ENCODE measurements around the gene SLC38A5.
A peak's percentile ranks its signal among the peaks of the same experiment; 100 is the strongest.
"Not testable (repeated sequence)": the region's sequence is repeated elsewhere in the genome, so short reads cannot be mapped to it uniquely, and the experiment has no call there.

SLC38A5 gene

GRCh38 chrX:48470833-48471118 is 716 bp upstream of the SLC38A5 start:
- no peak for DNase-seq (ENCODE audit: extremely low read depth in 1 of 2, low read depth in 1 of 2)

DNA sequence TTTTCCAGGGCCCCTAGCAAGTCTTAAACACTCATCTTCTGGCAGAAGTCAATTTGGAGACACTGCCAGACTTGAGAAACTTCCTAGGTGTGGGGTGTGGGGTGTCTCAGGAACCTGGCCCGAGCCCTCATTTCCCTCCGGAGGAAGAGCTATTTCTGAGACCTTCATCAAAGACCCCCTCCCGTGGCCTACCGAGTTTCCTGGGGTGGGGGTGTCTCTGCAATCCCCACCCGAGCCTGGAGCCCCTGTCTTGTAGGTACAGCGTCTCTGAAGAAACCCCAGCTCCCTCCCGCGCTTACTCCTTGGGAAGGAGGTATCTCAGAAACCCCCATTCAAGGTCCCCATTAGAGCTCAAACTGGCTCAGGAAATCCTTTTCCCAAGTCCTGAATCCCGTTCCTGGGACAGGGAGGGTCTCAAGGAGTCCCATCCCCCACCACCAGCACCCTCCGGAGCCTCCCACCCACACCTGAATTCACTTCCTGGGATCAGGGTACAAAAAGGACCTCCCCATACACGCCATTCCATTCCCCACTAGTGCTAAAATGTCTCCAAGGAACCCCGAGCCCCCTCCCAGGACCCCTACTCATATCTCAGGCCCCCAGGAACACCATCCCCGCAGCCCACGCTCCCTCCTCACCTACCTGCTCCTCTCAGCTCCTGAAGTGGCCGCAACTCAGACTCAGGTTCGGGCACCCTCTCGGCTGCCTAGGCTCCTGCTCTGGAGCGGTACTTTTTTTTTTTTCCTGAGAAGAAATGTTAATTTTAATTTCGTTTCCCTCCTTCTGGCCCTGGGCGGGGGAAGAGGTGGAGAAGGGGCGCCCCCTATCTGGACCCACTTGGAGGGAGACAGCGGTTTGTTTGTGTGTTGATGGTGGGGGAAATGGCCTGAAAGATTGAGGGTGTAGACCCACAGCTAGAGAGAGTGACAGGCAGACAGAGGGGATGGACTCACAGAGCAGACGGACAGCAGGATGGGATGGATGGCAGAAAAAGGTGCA is 1.1 kb downstream of the SLC38A5 start:
- peak; percentile 18 to 32 for DNase-seq (ENCODE audit: extremely low read depth in 1 of 2, low read depth in 1 of 2)

DNA sequence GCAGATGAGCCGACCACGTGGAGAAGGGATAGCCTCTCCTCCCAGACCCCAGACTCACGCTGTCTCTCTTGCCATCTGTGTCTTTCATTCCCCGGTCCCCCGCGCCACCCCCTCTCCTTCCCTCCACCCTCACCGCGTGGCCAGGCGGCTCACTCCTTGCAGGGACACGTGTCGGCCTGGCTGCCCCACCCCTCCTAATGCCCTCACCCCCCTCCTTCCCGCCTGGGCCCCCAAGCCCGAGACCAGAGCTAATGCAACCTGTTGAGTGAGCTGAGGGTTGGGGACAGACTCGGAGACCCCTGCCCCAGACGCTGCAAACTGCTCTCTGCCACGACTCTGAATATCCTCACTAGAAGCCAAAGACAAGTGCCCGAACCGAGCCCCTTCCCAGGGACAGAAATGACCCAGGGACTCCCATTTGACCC is 1.8 kb downstream of the SLC38A5 start:
- peak in 1 of 2 donors; percentile 29 for DNase-seq (ENCODE audit: extremely low read depth in 1 of 2, low read depth in 1 of 2)

GRCh38 chrX:48467281-48467761 is 2.7 kb downstream of the SLC38A5 start:
- DNase-seq (ENCODE audit: extremely low read depth in 1 of 2, low read depth in 1 of 2) = no peak

GRCh38 chrX:48466696-48467095 is 3.4 kb downstream of the SLC38A5 start:
- DNase-seq (ENCODE audit: extremely low read depth in 1 of 2, low read depth in 1 of 2) = no peak

DNA sequence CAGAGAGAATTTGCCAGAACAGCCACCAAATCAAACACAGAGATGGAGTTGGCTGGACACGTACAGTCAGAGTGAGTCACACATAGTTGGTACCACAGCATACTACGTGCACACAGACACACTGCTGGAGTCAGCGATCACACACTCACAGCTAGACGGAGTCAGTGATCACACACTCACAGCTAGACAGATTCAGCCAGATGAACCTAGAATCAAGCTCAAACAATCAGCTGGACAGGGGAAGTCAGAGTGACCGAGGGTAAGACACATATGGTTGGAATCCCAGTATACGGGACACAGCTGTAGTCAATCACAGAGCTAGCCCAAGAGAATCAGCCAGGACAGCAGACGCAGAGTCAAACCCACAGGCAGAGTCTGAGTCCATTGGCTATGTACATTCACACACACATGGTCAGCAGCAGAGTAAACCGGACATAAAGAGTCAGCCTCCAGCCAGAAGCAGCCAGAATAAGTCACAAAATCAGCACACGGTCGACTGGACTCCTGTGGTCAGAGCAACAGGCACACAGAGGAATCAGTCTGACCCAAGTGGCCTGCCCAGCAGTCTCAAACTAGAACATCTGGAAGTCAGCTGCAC is 4.6 kb downstream of the SLC38A5 start:
- no peak for DNase-seq (ENCODE audit: extremely low read depth in 1 of 2, low read depth in 1 of 2)

DNA sequence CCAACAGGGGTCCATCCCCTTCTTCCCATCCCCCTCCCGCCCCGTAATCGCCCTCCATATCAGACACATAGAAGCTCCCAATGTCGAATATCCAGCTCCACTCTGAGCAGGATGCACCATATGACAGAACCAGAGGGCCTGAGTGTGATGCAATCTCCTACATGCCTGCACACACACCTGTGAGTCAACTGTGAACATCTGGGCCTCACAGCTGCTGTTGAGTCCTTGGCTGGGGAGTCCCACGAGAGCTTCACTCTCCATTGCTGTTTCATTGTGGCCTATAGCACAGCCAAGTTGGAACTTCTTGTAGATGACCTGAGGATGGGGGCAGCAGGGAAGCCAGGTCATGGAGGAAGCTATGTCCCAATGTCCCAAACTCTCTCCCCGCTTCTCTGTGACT is 8.2 kb downstream of the SLC38A5 start:
- no peak for DNase-seq (ENCODE audit: extremely low read depth in 1 of 2, low read depth in 1 of 2)

DNA sequence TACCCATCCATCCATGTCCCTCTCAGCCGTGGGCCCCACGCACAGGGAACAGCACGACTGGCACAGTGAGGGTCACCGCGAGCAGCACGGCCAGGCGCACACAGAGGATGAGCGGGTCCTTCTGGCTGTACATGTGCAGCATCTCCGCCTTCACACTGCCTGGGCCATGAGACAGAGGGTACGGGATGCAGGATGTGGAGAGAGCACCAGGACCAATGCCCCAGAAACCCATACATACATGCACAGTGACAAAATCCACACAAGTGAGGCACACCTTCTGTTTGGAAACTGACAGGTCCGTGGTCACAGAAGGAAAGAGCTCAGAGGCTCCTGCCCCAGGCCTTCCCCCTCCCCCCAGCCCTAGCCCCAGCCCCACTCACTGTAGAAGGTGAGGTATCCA is 9.5 kb downstream of the SLC38A5 start:
- no peak for DNase-seq (ENCODE audit: extremely low read depth in 1 of 2, low read depth in 1 of 2)

DNA sequence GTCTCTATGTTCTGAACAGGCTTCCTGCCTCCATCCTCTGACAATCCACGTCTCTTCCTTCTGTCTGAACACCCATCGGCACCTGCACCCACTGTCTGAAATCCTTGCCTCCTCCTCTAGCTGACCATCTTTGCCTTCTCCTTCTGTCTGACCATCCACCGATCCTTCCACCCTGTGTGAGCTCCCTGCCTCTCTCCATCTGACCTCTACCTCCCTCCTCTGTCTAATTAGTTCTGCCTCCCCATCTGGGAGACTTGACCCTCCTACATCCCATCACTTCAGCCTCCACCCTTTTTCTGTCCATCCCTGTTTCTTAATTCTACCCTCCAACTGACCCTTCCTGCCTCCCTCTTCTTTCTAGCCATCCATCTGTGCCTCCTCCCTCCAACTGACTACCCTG is 10.0 kb downstream of the SLC38A5 start:
- DNase-seq (ENCODE audit: extremely low read depth in 1 of 2, low read depth in 1 of 2) = no peak

DNA sequence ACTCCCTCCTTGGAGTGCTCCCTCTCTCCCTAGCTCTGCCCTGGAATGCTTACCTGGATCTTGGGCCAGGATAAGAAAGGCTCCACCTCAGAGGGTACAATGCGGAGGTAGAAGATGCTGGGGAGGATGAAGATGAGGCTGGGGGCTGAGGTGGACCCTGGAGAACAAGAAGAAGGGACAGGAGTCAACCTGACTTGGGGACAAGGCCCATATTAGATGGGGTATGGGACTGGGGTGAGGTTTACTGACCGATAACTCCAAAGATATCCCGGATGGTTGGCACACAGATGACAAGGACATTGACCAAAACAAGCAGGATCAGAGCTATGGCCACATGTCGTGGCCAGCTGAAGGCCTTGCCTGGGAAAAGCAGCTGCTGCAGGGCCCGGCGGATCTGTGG is 10.6 kb downstream of the SLC38A5 start:
- DNase-seq (ENCODE audit: extremely low read depth in 1 of 2, low read depth in 1 of 2) = no peak

DNA sequence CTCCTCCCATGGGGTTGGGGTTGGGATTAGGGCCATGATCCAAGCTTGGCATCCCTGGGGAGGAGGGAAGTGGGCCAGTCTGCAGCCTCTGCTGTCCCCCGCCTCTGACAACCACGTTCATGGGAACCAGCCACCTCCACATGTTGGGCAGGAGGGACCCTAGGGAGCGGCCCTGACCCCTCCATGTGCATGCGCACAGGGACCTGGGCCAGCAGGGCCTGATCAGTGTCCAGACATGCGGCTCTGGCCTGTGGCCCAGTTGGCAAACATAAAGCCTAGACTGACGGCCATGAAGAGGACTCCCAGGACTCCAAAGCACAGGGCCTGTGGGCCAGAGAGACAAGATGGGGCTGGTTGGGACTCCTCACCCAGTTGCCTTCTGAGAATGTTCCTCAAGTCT is 11.3 kb downstream of the SLC38A5 start:
- no peak for DNase-seq (ENCODE audit: extremely low read depth in 1 of 2, low read depth in 1 of 2)

- DNase-seq (ENCODE audit: extremely low read depth in 1 of 2, low read depth in 1 of 2) = no peak
These were observed 13.3 kb downstream of the SLC38A5 start for GRCh38 chrX:48456628-48457331.

GRCh38 chrX:48451708-48452107 is 18.4 kb downstream of the SLC38A5 start:
- DNase-seq (ENCODE audit: extremely low read depth in 1 of 2, low read depth in 1 of 2) = no peak

- no peak for DNase-seq (ENCODE audit: extremely low read depth in 1 of 2, low read depth in 1 of 2)
These were observed 20.0 kb downstream of the SLC38A5 start for GRCh38 chrX:48450076-48450475.

GRCh38 chrX:48447201-48447600 is 22.9 kb downstream of the SLC38A5 start:
- DNase-seq (ENCODE audit: extremely low read depth in 1 of 2, low read depth in 1 of 2) = not testable (repeated sequence)

DNA sequence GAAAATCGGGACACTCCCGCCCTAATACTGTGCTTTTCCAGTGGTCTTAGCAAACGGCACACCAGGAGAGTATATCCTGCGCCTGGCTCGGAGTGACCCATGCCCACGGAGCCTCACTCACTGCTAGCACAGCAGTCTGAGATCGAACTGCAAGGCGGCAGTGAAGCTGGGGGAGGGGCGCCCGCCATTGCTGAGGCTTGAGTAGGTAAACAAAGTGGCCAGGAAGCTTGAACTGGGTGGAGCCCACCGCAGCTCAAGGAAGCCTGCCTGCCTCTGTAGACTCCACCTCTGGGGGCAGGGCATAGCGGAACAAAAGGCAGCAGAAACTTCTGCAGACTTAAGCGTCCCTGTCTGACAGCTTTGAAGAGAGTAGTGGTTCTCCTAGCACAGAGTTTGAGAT is 36.3 kb downstream of the SLC38A5 start:
- DNase-seq (ENCODE audit: extremely low read depth in 1 of 2, low read depth in 1 of 2) = not testable (repeated sequence)

GRCh38 chrX:48430166-48430565 is 39.9 kb downstream of the SLC38A5 start:
- not testable (repeated sequence) for DNase-seq (ENCODE audit: extremely low read depth in 1 of 2, low read depth in 1 of 2)

DNA sequence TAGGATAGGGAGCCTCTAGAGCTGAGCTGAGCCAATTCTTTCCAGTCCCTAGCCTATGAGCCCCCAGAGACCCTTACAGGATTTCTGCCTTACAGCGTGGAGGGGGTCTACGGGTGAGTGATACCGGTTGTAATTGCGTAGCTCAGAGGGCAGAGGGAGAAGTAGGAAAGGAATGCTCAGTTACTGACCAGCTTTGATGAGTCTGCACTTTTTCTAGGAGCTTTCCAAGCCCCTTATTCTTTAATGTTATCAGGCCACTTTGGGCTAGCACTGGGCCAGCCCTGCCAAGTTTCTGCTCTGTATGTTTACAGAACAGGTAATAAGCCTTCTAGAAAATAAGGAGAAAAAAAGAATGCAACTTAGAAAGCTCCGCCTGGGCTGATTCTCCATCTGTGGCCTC is 40.5 kb downstream of the SLC38A5 start:
- not testable (repeated sequence) for DNase-seq (ENCODE audit: extremely low read depth in 1 of 2, low read depth in 1 of 2)

GRCh38 chrX:48427027-48427716 is 42.9 kb downstream of the SLC38A5 start:
- not testable (repeated sequence) for DNase-seq (ENCODE audit: extremely low read depth in 1 of 2, low read depth in 1 of 2)

GRCh38 chrX:48411860-48412259 is 58.2 kb downstream of the SLC38A5 start, which contains the start of gene SSX4B:
TSS of gene SSX4B (minus strand) at chrX:48411960. CDS start at chrX:48411372, 588 bp downstream.
- DNase-seq (ENCODE audit: extremely low read depth in 1 of 2, low read depth in 1 of 2) = not testable (repeated sequence)
